Measurements from ENCODE around the gene EIPR1.

EIPR1 gene

DNA sequence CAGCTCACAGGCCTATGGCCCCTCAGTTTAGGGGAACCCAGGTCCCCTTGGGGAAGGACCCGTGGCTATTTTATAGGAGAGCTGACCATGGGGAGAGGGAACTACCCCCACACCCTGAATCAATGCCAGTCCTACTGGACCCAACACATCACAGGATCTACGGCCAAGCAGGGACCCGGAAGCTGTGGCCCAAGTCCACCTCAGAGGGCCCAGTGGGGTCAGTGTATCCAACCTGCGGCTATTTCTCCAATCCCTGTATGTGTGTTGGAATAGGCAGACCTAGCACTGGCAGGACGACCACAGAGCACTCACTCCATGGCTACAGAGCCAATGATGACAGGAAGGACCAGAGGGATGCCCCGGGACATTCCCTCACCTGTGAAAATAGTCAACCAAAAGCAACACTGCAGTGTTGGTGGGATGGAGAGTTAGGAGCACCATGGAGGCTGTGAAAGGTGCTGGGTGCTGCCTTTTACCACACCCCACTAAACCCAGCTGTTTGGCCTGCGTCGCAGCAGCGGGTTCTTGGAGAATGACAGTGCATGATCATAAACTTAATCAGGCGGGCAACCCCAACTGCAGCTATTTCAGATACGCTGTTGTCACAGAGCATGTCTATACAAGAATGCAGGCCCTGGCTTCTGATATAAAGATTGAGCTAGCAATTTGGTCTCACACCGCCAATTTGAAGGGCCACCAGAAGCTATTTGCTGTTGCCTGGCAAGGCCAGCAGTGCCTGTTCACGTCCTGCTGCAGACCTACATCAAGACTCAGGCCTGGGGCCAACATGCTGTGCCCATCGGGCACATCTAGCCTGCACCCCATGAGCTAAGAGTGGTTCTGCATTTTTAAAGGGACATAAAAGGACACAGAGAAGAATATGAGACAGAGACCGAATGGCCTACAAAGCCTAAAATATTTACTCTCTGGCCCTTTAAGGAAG is 110.4 kb downstream of the EIPR1 start:
- DNase-seq: peak; percentile 23

DNA sequence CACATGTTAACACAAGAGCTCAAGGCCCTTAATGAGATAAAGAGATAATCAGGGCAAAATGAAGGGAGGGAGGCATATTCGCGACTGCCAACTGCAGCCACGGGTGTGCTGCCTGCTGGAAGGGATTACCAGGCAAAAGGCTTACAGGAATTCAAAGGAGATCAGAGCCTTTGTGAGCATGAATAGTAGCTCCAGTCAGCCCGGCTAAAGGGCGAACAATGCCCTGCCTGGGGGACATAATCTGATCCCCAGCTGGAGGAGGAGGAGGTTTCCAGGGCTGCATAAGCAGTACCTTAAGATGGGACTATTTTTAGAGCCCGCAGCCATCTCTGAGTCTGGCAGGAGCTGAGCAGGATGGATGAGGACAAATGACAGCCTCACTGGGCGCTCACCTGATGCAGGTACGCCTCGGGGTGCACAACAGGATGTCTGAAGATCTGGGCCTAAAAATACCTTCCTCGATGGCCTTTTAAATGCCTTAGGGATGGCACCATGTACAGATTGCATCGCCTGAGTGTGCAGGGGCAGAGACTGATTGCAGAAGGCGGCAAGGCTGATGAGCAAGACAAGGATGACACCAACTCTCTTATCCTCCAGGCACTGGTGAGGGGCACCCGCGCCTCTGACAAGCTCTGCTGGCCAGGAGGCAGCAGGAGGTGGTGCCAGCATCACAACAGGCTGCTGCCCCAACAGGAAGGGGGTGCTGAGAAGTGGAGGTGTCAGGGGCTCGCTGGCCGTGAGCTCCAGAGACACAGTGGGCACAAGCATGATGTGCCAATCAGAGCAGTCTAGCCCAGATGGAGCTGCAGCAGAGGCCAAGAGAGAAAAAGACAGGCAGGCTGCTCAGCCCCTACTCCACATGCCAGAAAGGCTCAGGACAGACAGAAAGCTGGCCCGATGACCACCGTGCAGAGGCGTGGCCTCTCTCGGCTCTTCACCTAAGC is 111.4 kb downstream of the EIPR1 start:
- DNase-seq: peak; percentile 60

DNA sequence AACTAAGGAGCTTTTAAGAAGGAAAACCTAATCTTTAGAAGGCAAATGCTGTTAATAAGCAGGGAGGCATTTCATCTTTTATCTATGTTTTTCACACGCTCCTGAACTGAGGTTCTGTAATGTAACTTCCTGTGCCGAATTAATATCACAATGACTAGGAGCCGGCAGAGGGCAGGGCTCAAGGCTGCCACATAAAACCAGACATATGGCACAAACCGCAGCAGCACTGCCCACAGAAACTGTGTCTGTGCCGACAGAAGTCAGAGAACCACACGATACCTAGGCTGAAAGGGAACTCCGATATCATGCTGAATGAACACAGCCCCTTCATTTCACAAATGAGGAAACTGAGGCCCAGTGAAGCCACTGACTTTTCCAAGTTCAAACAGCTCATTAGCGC is 112.1 kb downstream of the EIPR1 start:
- DNase-seq: no peak

DNA sequence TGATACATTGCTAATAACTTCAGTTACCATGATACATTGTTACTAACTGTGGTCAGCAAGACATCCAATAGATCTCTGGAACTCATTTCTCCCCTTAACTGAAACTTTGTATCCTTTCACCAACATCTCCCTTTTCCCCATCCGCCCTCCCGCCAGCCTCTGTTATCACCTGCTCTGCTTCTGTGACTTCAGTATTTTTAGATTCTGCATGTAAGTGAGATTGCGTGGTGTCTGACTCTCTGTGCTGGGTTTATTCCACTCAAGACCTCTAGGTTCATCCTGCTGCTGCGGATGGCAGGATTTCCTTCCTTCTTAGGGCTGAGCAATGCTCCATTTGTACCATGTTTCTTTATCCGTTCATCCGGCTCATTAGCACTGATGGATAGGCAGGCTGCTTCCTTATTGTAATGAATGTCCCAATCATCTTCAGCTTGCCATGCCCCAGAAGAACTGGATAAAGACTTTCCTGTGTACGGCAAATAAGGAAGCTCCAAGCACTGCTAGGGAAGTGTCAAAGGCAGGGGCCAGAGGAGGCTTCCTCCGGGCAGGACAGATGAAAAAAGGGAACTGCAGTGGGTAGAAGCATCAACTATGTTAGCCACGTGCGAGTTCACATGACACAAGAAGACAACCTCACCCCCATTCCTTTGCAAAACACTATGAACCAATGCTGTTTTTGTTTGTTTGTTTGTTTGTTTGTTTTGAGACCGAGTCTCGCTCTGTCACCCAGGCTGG is 113.4 kb downstream of the EIPR1 start:
- no peak for DNase-seq

DNA sequence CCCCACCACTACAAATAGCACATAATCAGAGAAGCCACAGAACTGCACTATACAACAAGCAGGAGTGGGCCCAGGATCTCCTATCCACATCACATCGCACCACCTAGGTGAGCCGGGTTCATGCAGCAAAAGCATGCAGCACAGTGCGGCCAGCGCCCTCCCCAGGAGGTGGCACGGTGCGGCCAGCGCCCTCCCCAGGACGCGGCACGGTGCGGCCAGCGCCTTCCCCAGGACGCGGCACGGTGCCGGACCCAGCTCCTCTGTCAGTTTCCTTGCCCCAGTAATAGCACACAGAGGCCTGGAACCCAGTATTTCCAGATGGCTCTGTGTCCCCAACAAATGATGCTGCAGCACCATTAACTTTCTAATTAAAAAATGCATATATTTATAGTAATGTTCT is 114.1 kb downstream of the EIPR1 start:
- DNase-seq: no peak

DNA sequence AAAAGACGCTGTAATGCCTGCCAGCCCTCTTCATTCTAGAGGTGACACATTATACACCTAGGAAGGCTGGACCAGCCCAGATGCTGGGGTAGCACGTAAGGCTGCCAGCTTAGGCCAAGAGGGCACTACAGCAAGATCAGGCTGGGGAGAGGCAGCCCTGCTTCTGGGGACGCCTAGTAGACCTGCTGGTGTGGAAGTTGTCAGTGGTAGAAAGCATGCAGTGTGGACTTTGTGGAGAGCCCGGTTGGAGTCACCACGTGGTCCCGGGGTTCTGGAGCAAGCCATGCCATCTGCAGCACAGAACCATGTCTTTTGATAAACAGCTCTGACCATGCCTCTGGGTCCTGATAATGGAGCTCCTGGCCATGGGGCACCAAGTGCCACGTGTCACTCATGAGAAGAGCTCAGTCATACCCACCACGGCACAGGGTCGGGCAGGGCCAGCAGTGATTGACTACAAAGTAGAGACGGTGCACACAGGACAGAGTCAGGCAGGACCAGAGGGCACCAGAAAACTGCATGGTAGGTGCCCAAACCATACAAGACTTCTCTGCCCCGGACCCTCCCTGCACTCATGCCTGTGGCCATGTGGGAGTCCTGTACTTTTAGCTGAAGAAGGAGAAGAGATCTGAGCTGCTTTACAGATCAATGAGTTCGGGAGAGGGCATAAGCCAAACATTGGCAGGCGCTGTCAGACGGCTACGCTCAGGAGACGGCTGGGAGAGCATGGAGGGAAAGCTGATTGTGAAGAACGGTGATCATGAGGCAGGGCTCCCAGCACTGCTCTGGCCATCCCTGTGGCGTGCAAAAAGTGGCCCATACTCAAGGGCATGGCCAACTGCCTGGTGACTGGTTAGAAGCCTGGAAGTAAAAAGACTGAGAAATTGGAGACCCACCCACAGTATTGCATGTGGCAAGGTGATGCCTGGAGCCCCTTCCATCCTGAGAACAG is 114.9 kb downstream of the EIPR1 start:
- no peak for DNase-seq

GRCh38 chr2:3261511-3261910 is 116.1 kb downstream of the EIPR1 start:
- DNase-seq: no peak

DNA sequence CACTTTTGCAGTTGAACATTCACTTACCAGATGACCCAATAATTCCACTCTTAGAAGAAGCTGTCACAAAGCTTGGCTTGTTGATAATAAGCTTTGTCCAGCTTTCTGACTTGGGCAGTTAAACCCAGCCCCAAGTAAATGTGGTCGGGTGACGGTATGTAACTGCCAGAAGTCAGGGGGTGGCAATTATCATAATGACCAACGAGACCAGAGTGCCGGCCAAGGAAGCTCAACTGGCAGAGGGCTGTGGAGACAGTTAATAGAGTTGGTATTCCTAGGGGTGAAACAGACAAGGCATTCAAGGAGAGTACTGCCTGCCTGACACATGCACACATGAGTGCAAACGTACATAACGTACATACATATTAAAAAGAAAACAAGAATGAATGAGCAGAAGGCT is 116.7 kb downstream of the EIPR1 start:
- DNase-seq: no peak

DNA sequence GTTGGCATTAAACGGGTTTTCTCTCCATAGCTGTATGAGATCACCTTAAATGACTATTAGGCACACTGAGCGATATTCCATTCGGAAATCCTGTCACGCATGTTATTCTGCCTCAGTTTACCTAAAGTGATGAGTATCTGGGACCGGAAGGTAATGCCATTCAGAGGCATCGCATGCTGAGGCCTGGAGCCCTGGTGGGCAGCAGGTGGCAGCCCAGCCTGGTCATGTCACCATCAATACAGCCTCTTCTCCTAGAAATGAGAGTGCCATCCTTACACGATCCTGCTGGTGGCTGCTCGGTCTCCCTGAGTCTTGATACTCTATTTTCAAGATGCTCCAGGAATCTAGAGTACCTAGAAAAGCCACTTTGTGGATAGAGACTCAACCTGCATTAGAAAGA is 119.8 kb downstream of the EIPR1 start:
- DNase-seq: no peak

GRCh38 chr2:3257166-3257565 is 120.5 kb downstream of the EIPR1 start:
- peak; percentile 10 for DNase-seq

- DNase-seq: no peak
These were observed 121.0 kb downstream of the EIPR1 start for GRCh38 chr2:3256605-3257004.

DNA sequence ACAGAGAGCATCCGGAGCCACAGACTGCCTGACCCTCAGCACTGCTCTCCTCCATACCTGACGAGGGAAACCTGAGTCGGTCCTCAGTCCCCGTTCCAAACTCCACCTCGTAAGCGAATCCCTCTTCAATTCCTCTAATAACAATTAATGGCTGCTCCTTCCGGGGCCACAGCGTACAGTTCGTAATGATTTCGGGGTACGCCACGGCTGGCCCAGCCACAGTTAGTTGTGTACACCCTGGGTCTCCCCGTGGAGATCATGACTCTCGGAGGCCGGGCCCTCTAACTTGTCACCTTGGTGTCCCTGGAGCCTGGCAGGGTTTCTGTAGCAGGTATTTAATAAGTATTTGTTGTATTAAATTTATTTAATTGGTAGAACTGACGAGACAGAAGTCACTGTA is 121.5 kb downstream of the EIPR1 start:
- no peak for DNase-seq

DNA sequence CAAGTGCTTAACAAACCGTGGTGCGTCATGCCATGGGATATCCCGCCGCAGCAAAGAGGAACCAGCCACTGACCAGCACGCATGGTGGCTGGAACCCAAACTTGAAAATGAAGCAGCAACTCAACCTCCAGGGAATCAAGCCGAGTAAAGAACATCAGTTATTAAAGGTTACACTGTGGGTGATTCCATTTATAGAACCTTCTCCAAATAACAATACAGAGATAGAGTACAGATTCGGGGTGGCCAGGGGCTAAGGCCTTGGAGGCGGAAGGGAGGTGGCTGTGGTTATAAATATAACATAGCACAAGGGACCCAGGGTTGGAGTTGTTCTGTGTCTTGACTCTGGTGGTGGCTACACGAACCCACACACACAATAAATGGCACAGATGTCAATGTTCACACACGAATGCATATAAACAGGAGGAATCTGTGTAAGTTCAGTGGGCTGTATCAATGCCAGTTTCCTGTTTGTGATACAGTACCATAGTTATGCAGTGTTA is 123.1 kb downstream of the EIPR1 start:
- peak; percentile 50 for DNase-seq

DNA sequence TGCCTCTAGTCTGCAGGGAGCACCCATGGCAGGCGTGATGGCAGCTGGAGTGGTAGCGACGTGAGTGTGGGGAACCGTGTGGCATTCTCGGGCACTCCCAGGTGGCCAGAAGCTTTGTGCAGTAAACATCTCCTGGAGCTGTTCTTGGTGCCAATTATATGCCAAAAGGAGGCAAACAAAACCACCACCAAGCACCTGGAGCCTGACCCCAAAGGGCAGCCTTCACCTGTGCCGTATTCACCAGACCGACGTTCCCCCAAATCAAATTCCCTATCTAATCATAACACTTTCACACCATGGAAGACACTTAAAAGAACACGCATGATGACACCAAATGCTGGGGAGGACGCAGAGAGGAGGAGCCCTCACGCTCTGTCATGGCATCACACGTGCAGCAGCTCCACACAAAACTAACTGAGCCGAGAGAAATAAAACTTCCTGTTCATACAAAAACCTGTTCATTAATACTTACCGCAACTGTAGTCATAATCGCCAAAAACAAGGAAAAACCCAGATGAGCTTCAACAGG is 123.6 kb downstream of the EIPR1 start:
- DNase-seq: no peak

GRCh38 chr2:3251946-3252345 is 125.7 kb downstream of the EIPR1 start:
- no peak for DNase-seq

DNA sequence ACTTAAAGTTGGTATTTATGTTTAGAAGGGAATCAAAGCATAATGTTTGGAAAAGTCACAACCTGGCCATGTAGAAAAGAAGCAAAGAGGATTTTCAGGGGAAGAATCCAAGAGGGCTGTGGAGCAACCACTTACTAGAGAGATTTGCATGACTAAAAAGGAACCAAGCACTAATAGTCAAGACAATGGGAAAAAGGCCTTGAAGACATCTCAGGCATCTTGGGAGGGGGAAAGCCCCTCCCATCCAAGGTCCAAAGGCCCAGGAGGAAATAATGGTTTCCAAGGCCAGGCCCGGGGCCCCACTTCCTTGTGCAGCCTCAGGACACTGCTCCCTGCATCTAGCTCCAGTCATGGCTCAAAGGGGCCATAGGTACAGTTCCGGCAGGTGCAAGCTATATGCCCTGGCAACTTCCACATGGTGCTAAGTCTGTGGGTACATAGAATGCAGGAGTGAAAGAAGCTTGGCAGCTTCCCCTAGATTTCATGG is 128.1 kb downstream of the EIPR1 start:
- no peak for DNase-seq

DNA sequence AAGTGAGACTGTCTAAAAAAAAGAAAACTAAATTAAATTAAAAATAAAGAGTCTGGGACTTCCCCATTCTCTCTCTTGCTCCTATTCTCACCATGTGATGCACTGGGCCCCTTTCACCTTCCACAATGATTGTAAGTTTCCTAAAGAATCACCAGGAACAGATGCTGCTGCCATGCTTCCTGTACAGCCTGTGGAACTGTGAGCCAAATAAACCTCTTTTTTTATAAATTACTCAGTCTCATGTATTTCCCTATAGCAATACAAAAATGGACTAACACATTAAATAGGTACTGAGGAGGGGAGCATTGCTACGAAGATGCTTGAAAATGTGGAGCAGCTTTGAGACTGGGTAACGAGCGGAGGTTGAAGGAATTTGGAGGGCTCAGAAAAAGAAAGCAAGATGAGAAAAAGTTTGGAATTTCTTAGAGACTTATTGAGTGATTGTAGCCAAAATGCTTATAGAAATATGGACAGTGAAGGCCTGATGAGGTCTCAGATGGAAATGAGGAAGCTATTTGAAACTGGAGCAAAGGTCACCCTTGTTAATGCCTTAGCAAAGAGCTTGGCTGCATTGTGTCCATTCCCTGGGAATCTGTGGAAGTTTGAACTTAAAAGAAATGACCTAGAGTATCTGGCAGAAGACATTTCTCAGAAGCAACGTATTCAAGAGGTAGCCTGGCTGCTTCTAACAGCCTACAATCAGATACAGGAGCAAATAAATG is 128.7 kb downstream of the EIPR1 start:
- DNase-seq: no peak

- no peak for DNase-seq
These were observed 130.5 kb downstream of the EIPR1 start for GRCh38 chr2:3246928-3247714.

DNA sequence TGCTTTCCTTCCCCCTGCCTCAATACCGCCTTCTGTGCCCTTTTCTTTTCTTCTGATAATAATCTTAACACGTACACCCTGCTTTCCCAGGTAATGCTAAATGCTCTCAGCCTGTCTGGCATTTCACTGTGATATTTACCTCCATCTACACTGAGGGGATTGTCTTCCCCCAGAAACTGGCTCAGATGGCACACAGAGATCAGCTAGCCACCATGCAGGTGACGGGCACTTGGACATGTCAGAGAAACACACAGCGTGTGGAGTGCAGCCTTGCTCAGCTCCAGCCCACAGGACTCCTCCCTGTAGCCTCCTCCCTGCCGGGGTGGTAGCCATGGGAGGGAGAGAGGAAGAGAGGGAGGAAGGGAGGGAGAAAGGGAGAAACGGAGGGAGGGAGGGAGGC is 131.2 kb downstream of the EIPR1 start:
- DNase-seq: no peak

DNA sequence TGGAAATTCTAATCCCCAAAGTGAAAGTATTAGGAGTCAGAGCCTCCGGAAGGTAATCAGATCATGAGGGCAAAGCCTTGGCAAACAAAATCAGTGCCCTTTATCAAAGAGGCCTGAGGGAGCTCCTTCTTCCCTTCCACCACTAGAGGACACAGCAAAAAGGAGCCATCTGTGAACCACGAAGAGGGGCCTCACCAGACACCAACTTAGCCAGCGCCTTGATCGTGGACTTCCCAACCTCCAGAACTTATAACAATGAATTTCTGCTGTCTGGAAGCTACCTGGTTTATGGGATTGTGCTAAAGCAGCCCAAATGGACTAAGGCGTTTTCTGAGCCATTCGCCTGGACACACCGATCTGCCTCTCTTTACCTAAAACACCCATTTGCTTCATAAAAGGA is 133.1 kb downstream of the EIPR1 start:
- DNase-seq: no peak

Data from NCI-H446 treated with DMSO at 0.1 percent for 48 hours (cell line).